Stimulated activated CD8-positive, alpha-beta memory T cell treated with anti-CD3 and anti-CD28 coated beads, Interleukin-2, amount 100 ng/mL, for 48 hours (primary cell): Measurements from ENCODE around the gene BAIAP3.

Experiments
- DNase-seq, 2 donors: peaks; one replicate each; pipeline ENCODE4 v3.0.0-alpha.2; 2020; ENCODE audit warnings: low read depth in 2 of 2

Gene BAIAP3

DNA sequence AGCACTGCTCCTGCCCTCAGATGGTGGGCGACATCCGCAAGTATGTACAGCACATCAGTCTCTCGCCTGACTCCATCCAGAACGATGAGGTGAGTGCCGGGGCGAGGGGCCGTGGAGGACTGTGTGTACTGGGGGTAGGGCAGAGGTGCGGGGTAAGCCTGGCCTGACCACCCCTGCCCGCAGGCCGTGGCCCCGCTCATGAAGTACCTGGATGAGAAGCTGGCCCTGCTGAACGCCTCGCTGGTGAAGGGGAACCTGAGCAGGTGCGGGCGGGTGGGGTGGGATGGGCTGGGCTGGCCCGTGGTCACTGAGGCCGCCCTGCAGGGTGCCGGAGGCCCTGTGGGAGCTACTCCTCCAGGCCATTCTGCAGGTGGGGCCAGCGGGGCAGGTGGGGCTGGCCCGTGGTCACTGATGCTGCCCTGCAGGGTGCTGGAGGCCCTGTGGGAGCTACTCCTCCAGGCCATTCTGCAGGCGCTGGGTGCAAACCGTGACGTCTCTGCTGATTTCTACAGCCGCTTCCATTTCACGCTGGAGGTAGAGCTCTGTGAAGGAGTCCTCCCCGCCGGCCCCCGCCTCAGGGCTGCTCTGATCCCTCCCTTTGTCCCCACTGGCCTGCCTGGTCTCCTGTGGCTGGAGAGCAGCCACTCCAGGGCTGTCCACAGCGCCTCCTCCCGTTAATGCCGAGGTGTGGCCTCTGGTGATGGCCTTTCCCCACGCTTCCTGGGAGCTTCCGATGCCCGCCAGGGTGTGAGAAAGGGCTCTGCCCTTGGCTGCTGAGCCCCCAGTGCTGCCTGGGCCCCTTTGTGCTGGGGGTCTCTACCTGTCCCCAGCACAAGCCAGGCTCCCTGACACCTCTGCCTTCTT is 13.2 kb downstream of the BAIAP3 start:
- no peak for DNase-seq

DNA sequence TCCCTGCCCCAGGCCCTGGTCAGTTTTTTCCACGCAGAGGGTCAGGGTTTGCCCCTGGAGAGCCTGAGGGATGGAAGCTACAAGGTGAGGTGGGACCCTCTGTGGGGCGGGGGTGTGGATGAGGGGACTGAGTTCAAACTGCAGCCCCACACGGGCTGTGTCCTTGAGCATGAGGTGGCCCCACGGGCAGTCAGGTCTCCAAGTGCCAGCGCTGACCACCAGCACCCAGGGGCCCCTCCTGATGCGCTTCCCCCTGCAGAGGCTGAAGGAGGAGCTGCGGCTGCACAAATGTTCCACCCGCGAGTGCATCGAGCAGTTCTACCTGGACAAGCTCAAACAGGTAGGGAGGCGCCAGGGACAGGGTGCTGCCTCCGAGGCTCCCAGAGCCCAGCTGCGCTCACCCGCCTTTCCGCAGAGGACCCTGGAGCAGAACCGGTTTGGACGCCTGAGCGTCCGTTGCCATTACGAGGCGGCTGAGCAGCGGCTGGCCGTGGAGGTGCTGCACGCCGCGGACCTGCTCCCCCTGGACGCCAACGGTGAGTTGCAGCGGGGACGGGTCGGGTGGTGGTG is 13.9 kb downstream of the BAIAP3 start:
- no peak for DNase-seq

DNA sequence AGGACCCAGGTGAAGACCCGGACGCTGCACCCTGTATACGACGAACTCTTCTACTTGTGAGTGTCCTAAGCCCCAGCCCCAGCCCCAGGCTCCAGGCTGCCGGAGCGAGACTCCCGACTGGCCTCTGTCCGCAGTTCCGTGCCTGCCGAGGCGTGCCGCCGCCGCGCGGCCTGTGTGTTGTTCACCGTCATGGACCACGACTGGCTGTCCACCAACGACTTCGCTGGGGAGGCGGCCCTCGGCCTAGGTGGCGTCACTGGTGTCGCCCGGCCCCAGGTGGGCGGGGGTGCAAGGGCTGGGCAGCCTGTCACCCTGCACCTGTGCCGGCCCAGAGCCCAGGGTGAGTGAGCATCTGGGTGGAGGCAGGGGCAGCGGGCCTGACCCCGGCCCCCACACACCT is 14.5 kb downstream of the BAIAP3 start:
- no peak for DNase-seq

DNA sequence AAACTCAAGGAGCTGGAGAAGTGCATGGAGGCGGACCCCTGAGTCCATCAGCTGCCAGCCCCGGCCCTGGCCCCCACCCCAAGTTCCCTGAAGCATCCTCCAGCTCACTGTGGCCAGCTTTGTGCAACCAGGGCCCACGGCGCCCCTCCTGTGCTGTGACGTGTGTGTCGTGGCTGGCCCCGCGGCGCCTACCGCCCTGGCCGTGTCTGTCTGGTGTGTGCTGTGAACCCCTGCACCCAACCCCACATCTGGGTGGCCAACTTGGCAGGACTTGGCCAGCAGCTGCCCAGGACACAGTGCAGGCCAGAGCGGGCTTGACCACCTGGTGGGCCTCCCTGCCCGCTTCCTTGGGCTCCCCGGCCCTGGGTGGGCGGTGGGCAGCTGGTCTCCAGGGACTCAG is 15.0 kb downstream of the BAIAP3 start:
- no peak for DNase-seq

DNA sequence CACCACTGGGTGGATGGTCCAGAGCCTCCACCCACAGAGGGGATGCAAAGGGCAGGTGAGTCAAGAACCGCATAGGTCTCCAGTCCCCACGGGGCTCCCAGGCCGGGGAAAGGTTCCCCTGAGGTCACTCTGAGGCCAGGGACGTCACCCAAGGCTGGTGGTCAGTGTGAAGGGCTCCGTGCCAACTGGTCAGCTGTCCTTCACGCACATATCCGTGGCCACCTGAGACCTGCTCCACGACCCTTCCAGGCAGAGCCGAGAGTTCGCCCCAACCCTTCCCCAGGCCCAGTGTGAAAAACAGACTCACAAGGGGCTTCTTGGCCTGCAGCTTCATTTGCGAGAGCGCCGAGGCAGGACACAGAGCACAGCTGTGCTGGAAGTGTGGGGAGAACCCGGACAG is 15.5 kb downstream of the BAIAP3 start:
- DNase-seq = no peak

DNA sequence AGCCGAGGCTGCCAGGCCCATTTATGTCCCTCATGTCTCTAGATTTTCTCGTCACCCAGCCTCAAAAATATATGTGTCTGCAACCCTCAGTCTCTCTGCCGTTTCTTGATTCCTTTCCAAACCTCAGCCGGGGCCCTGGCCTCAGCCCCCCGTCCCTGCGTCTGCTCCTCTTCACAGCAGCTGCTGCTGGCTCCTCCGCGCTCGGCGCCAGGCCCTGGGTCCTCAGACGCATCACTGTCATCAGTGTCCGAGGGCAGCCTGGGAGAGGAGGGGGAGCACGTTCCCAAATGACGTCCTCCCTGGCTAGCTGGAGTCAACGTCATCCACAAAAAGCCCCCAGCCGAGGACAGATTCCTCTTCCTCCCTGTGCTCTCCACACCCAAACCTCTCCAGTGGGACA is 15.9 kb downstream of the BAIAP3 start:
- DNase-seq = no peak

DNA sequence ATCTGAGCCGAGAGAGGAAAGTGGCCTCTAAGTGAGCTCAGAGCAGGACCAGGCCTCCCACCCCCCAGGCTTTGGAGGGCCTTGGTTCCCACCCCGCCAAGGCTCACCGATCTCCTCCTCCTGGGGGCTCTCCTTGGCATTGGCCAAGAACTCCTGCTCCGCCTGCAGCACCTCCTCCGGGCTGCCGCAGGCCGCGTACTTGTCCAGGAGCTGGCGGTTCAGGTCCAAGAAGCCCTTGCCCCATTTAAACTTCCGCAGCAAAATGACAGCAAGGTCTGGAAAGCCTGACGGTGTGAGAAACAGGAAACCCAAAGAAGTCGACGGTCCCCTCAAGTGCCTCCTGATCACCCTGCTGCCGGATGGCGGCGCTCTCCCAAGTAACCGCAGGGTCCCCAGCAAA is 16.5 kb downstream of the BAIAP3 start:
- no peak for DNase-seq

DNA sequence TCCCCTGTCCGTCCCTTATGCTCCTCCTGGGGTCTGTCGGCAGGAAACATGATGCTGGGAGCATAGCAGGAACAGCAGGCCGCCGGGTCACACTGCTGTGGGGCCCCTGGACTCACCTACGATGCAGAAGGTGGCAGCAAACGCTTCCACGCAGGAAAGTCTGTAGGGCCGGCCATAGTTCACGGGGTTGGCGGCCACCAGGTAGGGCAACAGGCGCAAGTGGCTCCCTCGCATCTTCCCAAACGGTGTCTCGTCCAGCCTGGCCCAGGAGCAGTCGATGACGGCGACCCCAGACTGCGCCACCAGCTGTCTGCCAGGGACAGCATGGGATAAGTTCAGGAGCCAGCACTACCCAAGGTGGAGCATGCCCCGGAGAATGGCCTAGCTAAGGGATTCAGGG is 17.2 kb downstream of the BAIAP3 start:
- DNase-seq = no peak

DNA sequence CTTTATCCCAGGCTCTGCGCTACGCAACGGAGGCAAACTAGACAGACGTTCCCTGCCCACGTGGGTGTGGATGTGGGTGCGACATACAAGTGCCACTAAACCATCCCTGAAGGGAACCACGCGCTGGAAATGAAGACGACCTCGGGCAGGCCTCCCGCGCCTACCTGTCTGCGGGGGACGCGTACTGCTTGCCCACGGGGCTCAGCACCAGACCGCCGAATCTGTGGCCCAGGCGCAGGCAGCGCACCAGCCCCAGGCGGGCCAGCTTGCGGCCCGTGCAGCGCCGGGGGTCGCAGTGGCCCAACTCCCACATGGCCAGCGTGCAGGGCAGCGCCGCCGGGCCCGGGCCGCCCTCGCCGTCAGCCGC is 17.8 kb downstream of the BAIAP3 start:
- no peak for DNase-seq

DNA sequence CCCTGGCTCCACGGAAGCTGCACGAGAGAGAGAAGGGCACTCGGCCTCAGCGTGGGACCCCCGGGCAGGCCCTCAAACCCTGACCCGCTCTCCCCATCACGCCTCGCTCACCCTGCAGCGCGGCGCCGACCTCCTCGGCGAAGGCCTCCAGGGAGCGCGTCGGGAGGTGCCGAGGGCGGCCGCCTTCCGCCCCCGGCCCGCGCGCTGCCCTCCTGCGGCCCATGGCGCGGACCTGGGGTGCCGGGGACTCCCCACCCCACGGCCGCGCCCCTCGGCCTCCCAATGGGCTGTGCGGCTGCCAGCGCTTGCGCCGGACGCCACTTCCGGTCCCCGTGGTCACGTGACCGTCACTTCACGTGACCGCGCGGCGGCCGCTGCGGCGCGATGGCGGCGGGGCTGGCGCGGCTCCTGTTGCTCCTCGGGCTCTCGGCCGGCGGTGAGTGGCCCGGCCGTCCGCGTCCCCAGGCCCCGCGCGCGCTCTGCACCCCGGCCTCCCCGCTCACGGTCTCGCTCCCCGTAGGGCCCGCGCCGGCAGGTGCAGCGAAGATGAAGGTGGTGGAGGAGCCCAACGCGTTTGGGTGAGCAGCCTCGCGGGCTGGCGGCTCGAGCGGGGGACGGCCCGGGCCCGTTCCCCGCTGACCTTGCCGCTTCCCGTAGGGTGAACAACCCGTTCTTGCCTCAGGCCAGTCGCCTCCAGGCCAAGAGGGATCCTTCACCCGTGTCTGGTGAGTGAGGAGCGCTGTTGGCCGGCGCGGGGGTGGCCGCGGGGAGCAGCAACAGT is 18.3 kb downstream of the BAIAP3 start, which contains the start of the genes GNPTG and TSR3:
GNPTG (plus strand) TSS at position 350 of the 781 bp plus-strand sequence; CDS start at position 385, 35 bp downstream.
TSR3 (minus strand) TSS at position 297 of the 781 bp plus-strand sequence; CDS start at position 223, 74 bp downstream.
- DNase-seq = peak; percentile 77 to 88

DNA sequence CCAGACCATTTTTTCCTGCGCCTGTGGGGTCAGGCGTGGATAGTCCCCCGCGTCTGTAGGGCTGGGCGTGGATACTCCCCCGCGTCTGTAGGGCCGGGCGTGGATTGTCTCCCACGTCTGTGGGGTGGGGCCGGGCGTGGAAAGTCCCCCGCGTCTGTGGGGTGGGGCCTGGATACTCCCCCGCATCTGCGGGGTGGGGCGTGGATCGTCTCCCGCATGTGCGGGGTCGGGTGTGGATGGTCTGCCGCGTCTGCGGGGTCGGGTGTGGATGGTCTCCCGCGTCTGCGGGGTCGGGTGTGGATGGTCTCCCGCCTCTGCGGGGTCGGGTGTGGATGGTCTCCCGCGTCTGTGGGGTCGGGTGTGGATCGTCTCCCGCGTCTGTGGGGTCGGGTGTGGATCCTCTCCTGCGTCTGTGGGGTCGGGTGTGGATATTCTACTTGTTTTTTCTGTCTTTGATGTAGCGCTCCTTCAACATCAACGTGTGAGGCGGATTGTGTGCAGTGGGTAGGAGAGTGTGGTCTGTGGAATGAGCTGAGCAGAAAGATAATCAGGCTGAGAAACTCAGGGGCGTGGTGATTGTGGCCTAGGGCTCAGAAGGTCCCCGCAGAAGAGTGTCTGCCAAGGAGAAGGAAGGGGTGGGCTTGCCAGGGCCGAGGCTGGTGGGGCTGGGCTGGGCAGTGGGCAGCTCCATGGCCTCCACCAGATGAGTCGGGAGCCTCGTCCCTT is 21.5 kb downstream of the BAIAP3 start:
- DNase-seq = no peak

DNA sequence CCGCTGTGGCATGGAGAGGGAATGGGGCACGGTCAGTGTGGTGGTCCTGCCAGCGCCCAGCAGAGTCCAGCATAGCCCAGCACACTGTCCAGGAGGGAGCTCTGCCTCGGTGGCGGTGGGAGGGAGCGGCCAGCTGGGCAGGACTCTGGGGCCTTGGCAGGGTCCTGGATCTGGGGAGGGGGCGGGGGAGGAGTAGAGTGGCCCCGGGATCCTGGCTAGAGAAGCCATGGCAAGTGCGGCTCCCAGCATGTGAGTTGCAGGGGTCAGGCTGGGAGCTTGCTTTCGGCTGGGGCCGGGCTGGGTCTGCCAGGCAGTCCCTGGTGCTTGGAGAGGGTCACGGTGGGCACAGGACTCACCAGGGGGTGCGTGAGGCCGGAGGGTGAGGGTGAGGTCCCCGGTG is 22.1 kb downstream of the BAIAP3 start:
- DNase-seq = no peak

DNA sequence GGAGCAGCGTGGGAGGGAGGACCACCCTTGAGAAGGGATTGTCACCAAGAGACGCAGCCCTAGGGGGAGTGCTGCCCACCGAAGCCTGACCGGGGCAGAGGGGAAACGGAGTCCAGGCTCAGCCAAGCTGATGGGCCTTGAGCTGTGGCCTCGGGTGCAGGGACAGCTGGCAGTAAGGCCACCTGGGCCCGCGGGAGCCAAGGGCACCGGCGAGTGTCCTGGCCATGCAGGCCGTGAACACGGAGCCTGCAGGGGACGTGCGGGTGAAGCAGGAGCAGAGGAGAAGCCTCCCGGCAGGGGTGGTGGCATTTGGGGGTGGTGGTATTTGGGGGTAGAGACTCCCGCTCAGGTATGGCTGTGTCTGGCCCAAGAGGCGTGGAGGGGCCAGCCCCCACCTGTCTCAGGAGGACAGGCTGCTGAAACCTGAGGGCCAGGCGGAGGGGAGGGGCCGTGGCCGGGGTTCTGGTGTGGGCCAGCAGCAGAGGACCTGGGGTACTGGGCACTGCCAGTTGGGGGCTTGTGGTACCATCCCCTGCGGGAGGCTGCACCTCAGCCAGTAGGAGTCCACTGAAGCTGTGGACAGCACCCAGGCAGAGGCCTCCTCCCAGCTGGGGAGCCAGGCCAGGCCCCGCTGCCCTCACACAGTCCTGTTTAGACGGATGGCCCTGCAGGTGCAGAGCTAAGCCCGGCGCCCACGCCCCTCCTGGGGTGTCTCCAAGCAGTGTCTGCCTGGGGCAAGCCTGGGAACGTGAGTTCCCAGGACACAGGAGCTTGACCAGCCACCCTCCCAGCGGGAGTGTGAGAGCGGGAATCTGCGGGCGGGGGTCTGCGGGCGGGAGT is 22.8 kb downstream of the BAIAP3 start:
- no peak for DNase-seq

DNA sequence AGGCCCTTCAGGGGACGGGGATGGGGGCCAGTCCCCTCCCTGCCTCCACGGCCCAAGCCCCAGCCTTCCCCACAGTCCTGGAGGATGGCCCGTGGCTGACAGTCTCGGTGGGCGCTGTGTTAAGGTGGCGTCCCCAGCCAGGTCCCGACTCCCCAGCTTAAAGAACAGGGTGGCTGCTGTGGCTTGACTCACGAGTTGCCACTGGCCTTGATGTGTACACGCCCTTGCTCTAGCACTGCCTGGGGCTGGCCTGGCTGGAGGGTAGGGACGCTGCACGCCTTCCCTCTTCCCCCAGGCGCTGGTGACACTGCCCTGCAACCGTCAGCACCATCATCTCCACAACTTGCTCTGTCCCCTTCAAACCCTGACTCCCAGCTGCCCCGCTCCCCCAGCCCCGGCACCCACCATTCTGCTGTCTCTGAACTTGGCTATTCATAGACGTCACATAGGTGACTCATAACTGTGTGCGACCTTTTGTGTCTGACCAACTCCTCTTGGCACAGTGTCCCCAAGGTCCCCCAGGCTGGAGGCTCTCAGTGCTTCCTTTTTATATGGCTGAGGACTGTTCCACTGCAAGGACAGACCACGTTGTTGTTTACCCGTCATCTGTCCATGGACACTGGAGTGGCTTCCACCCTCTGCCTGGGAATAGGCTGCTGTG is 24.6 kb downstream of the BAIAP3 start:
- no peak for DNase-seq

DNA sequence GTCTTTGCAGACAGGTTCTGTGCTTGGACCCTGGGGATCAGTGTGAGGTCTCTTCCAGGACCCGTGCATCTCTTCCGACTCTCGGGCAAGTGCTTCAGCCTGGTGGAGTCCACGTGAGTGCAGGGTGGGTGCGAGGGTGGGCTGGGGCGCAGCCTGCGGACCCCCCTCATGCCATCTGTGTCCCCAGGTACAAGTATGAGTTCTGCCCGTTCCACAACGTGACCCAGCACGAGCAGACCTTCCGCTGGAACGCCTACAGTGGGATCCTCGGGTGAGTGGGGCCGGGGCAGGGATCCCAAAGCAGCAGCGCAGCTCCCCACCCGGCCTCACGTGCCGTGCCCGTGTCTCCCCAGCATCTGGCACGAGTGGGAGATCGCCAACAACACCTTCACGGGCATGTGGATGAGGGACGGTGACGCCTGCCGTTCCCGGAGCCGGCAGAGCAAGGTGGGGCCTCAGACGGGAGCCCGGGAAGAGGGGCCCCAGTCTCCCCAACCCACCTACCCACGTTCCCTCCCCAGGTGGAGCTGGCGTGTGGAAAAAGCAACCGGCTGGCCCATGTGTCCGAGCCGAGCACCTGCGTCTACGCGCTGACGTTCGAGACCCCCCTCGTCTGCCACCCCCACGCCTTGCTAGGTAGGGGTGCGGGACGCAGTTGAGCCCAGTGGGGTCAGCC is 28.4 kb downstream of the BAIAP3 start:
- no peak for DNase-seq

DNA sequence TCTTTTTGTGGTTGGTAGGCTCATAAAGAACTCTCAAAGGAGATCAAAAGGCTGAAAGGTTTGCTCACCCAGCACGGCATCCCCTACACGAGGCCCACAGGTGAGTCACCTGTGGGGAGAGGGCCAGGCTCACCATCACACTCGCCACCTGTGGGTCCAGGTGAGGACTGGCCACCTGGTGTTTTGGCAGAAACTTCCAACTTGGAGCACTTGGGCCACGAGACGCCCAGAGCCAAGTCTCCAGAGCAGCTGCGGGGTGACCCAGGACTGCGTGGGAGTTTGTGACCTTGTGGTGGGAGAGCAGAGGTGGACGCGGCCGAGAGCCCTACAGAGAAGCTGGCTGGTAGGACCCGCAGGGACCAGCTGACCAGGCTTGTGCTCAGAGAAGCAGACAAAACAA is 29.4 kb downstream of the BAIAP3 start:
- DNase-seq = no peak

DNA sequence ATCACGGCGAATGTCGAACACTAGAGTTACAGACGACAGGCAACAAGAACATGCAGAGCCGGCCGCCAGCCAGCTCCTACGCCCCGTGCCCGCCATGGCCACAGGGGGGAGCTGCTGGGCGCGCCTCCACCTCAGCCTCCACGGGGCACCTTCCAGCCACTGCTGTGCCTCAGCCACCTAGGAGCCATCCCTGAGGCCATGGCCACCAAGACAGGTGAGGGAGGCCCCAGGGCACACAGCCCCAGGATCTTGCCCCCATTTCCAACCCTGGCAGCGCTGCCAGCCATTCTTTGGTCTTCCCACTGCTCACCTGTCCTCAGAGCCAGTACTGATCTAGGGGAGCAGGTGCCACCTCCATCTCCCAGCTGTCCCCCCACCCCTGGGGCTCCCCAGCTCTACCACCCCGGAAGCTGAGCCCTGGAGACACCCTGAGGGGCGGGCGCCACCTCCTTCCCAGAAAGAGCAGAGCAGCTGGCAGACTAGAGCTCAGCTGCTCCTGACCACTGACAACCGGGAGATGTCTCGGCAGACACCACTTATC is 30.1 kb downstream of the BAIAP3 start:
- peak; percentile 57 to 60 for DNase-seq

DNA sequence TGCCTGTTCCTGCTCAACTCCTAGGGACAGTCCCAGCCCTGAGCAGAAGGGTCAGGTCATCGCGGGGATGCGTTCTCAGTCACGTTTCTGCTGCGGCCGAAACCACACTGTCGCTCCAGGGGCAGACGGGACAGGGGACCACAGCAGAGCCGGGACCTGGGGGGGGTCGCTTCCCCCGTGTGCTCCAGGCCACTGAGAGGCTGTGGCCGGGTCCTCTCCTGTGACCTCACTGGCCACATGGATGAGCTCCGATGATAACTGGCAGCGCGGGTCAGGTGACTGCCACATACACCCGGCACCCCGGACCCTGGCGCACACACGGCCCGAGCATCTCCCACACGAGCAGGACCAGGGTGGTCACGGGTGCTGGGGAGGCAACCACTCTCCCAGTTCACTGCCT is 31.1 kb downstream of the BAIAP3 start:
- DNase-seq = no peak

DNA sequence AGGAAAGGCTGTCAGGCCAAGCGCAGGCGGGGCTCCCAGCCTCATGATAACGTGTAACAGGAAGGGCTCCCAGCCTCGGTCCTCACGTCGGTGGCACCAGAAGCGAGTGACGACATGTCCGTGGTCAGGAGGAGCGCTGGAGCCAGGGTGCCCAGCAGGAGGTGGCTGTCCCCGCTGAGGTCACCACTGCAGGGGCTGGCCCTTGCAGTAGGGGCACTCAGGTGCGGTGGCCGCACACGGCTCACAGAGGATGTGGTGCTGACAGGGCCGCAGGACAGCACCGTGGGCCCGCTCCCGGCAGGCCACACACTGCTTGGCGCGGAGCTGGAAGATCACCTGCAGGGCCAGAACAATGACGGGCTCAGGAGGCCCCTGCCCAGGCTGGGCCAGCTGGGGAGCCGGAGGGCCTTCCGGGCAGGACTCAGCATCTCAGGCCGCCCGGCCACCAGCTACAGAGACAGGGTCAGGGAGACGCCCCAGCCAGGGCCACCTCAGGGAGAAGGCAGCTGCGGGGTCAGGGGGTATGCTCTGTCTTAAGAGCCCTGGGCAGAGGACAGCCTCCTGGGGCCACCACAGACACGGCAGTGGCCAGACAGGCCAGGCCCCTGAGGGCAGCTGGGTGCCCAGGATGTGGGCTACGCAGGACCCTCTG is 32.7 kb downstream of the BAIAP3 start:
- DNase-seq = no peak
